DOHH2 (cell line): ENCODE data around the gene SOCS2.

Experiments used
- H3F3A ChIP-seq: fragments of 200-600 bp; sonication (generic), shearing (Covaris generic); 2 replicates; pipeline ENCODE4 v1.6.0; 2016; ENCODE audit warnings: antibody characterized with exemption, mild to moderate bottlenecking; ENCODE audit not compliant: control insufficient read depth, insufficient read depth
- H3K27ac ChIP-seq: fragments of 200-600 bp; sonication (generic); 2 replicates; pipeline ENCODE4 v1.5.1; 2014; ENCODE audit warnings: low read depth, mild to moderate bottlenecking, low read length, moderate library complexity
- H3K27me3 ChIP-seq: fragments of 200-600 bp; sonication (generic); 2 replicates; pipeline ENCODE4 v1.6.1; 2014; ENCODE audit warnings: mild to moderate bottlenecking, low read length, mixed read lengths; ENCODE audit not compliant: control insufficient read depth
- H3K36me3 ChIP-seq: fragments of 200-600 bp; sonication (generic); 2 replicates; pipeline ENCODE4 v1.6.1; 2014; ENCODE audit warnings: mild to moderate bottlenecking, low read length, moderate library complexity, mixed read lengths; ENCODE audit not compliant: control insufficient read depth
- H3K4me1 ChIP-seq: fragments of 200-600 bp; sonication (generic); 2 replicates; pipeline ENCODE4 v1.6.1; 2014; ENCODE audit warnings: mild to moderate bottlenecking, low read length, mixed read lengths; ENCODE audit not compliant: control insufficient read depth
- H3K4me2 ChIP-seq: fragments of 200-600 bp; sonication (generic); 2 replicates; pipeline ENCODE4 v1.6.0; 2014; ENCODE audit warnings: mild to moderate bottlenecking, low read length, moderate library complexity
- H3K4me3 ChIP-seq: fragments of 200-600 bp; sonication (generic); 2 replicates; pipeline ENCODE4 v1.5.1; 2014; ENCODE audit warnings: mild to moderate bottlenecking, low read length, mixed read lengths
- H3K79me2 ChIP-seq: fragments of 200-600 bp; sonication (generic); 2 replicates; pipeline ENCODE4 v1.6.1; 2014; ENCODE audit warnings: mild to moderate bottlenecking, low read length, mixed read lengths; ENCODE audit not compliant: control insufficient read depth
- H3K9me2 ChIP-seq: fragments of 200-600 bp; sonication (generic); replicated peaks from 2 replicates; pipeline ENCODE4 v1.6.1; 2014; ENCODE audit warnings: mild to moderate bottlenecking, low read length, mixed read lengths; ENCODE audit not compliant: control insufficient read depth
- H3K9me3 ChIP-seq: fragments of 200-600 bp; sonication (generic); 2 replicates; pipeline ENCODE4 v1.6.1; 2014; ENCODE audit warnings: antibody characterized with exemption, low read length, mixed read lengths; ENCODE audit not compliant: control insufficient read depth, insufficient read depth
- H4K20me1 ChIP-seq: fragments of 200-600 bp; sonication (generic); 2 replicates; pipeline ENCODE4 v1.6.0; 2014; ENCODE audit warnings: low read depth, mild to moderate bottlenecking, antibody characterized with exemption, low read length, moderate library complexity; ENCODE audit not compliant: control insufficient read depth, insufficient read depth
- EZH2phosphoT487 ChIP-seq: fragments of 200-600 bp; sonication (generic); IDR thresholded peaks from 2 replicates; pipeline ENCODE4 v1.6.1; 2017; ENCODE audit warnings: borderline replicate concordance, mild to moderate bottlenecking, antibody characterized with exemption, low read length, moderate library complexity, mixed read lengths
- TF ChIP-seq, protein P1 (sequence below): fragments of 200-600 bp; sonication (generic); IDR thresholded peaks from one replicate; pipeline ENCODE4 v1.5.1; 2014; ENCODE audit warnings: antibody characterized with exemption, mild to moderate bottlenecking, low read depth, low read length; ENCODE audit not compliant: poor library complexity, severe bottlenecking

Gene SOCS2

GRCh38 chr12:93597608-93598007 is 25.1 kb downstream of the SOCS2 start:
- Histone ChIP-seq H3K27me3 (peaks cover 3% of the 10 kb centered on the region; the same call in 1 of the 2 replicates), H3K36me3 (no peaks in the 10 kb centered on the region), H3K79me2 (no peaks in the 10 kb centered on the region), H3K4me1 (peaks cover 56% of the 10 kb centered on the region), H4K20me1 (no peaks in the 10 kb centered on the region), H3K4me3 (no peak overlapping the region), H3K9me2 (no peaks in the 10 kb centered on the region), H3K27ac (no peak overlapping the region), H3K4me2 (no peak overlapping the region), H3K9me3 (no peaks in the 10 kb centered on the region), H3F3A (no peaks in the 10 kb centered on the region)
- TF ChIP-seq, protein P1, sequence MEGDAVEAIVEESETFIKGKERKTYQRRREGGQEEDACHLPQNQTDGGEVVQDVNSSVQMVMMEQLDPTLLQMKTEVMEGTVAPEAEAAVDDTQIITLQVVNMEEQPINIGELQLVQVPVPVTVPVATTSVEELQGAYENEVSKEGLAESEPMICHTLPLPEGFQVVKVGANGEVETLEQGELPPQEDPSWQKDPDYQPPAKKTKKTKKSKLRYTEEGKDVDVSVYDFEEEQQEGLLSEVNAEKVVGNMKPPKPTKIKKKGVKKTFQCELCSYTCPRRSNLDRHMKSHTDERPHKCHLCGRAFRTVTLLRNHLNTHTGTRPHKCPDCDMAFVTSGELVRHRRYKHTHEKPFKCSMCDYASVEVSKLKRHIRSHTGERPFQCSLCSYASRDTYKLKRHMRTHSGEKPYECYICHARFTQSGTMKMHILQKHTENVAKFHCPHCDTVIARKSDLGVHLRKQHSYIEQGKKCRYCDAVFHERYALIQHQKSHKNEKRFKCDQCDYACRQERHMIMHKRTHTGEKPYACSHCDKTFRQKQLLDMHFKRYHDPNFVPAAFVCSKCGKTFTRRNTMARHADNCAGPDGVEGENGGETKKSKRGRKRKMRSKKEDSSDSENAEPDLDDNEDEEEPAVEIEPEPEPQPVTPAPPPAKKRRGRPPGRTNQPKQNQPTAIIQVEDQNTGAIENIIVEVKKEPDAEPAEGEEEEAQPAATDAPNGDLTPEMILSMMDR: no peak
- no peak for TF ChIP-seq EZH2phosphoT487

GRCh38 chr12:93599192-93599591 is 26.7 kb downstream of the SOCS2 start:
- peaks cover 40% of the 10 kb centered on the region for H3K4me1 ChIP-seq
- H3K9me3 ChIP-seq: no peaks in the 10 kb centered on the region
- no peaks in the 10 kb centered on the region for H4K20me1 ChIP-seq
- H3K27me3 ChIP-seq: no peaks in the 10 kb centered on the region
- H3F3A ChIP-seq: no peaks in the 10 kb centered on the region
- H3K79me2 ChIP-seq: no peaks in the 10 kb centered on the region
- H3K4me2 ChIP-seq: no peak overlapping the region
- H3K27ac ChIP-seq: no peak overlapping the region
- no peaks in the 10 kb centered on the region for H3K36me3 ChIP-seq
- H3K9me2 ChIP-seq: no peaks in the 10 kb centered on the region
- TF ChIP-seq EZH2phosphoT487: no peak
- TF ChIP-seq, protein P1: no peak
- no peak overlapping the region for H3K4me3 ChIP-seq

DNA sequence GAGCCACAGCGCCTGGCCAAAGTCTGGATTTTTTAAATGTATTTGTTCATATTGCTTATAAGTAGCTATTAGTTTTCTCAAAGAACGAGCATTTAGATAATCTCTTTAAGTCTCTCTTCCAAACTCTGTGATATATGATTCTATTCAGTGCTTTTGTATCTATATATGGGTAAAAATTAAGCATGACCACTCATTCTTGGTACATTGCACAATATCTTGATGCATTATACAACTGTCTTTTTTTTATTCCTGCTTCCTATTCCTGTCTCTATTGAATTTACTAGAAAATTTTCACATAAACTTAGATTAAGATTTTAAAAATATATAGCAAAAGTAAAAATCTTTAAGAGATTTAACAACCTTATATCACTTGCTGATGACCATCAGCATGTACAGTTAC is 29.1 kb downstream of the SOCS2 start:
- Histone ChIP-seq H3K9me2 (no peaks in the 10 kb centered on the region), H3K4me3 (no peak overlapping the region), H3K9me3 (no peaks in the 10 kb centered on the region)

More for the DNA sequence above, 29.1 kb downstream of the SOCS2 start:
- H4K20me1 ChIP-seq: no peaks in the 10 kb centered on the region
- no peaks in the 10 kb centered on the region for H3K27me3 ChIP-seq
- TF ChIP-seq, protein P1: no peak
- TF ChIP-seq EZH2phosphoT487: no peak
- no peaks in the 10 kb centered on the region for H3K36me3 ChIP-seq
- H3K79me2 ChIP-seq: no peaks in the 10 kb centered on the region
- no peak overlapping the region for H3K4me2 ChIP-seq
- no peaks in the 10 kb centered on the region for H3F3A ChIP-seq
- H3K4me1 ChIP-seq: peaks cover 17% of the 10 kb centered on the region
- H3K27ac ChIP-seq: no peak overlapping the region
